ENCODE measurements around the gene ARID3C. TPM values are rescaled to one million over a fixed set of nuclear protein-coding genes. Genes with fewer than 3 reads are reported as not detected.

ARID3C gene
- polyA plus RNA-seq, 1 of the 3 experiments (the other 2 are of a cell fraction) = 0.08 TPM

- DNase-seq = no peak
- TF ChIP-seq RAD21 (IDR thresholded peaks at IDR 0.05; ENCODE audit: low read length) = no peak
- no peak for TF ChIP-seq NRF1 (IDR thresholded peaks at IDR 0.05; ENCODE audit: low read depth, low read length)
- TF ChIP-seq, protein P1, sequence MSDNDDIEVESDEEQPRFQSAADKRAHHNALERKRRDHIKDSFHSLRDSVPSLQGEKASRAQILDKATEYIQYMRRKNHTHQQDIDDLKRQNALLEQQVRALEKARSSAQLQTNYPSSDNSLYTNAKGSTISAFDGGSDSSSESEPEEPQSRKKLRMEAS (IDR thresholded peaks at IDR 0.05; ENCODE audit: low read depth) = no peak
- TF ChIP-seq, protein P2, sequence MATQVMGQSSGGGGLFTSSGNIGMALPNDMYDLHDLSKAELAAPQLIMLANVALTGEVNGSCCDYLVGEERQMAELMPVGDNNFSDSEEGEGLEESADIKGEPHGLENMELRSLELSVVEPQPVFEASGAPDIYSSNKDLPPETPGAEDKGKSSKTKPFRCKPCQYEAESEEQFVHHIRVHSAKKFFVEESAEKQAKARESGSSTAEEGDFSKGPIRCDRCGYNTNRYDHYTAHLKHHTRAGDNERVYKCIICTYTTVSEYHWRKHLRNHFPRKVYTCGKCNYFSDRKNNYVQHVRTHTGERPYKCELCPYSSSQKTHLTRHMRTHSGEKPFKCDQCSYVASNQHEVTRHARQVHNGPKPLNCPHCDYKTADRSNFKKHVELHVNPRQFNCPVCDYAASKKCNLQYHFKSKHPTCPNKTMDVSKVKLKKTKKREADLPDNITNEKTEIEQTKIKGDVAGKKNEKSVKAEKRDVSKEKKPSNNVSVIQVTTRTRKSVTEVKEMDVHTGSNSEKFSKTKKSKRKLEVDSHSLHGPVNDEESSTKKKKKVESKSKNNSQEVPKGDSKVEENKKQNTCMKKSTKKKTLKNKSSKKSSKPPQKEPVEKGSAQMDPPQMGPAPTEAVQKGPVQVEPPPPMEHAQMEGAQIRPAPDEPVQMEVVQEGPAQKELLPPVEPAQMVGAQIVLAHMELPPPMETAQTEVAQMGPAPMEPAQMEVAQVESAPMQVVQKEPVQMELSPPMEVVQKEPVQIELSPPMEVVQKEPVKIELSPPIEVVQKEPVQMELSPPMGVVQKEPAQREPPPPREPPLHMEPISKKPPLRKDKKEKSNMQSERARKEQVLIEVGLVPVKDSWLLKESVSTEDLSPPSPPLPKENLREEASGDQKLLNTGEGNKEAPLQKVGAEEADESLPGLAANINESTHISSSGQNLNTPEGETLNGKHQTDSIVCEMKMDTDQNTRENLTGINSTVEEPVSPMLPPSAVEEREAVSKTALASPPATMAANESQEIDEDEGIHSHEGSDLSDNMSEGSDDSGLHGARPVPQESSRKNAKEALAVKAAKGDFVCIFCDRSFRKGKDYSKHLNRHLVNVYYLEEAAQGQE (IDR thresholded peaks at IDR 0.05; ENCODE audit: low read depth, low read length) = no peak
- no peak for TF ChIP-seq POLR2AphosphoS5 (IDR thresholded peaks at IDR 0.05; ENCODE audit: low read depth, low read length)
- no peak for TF ChIP-seq CHD2 (IDR thresholded peaks at IDR 0.05; ENCODE audit: low read length, partially characterized antibody)
- no peak for TF ChIP-seq CTCF (IDR thresholded peaks at IDR 0.05)
- no peak for TF ChIP-seq MEF2A (IDR thresholded peaks at IDR 0.05; ENCODE audit: borderline replicate concordance, low read depth)
- TF ChIP-seq FOSL2 (IDR thresholded peaks at IDR 0.05; ENCODE audit: borderline replicate concordance, low read depth) = no peak
- no peak for TF ChIP-seq EZH2phosphoT487 (IDR thresholded peaks at IDR 0.05; ENCODE audit: borderline replicate concordance, low read depth)
- TF ChIP-seq FOXJ3 (CRISPR knock-in tag; IDR thresholded peaks at IDR 0.05) = no peak
- TF ChIP-seq, protein P3, sequence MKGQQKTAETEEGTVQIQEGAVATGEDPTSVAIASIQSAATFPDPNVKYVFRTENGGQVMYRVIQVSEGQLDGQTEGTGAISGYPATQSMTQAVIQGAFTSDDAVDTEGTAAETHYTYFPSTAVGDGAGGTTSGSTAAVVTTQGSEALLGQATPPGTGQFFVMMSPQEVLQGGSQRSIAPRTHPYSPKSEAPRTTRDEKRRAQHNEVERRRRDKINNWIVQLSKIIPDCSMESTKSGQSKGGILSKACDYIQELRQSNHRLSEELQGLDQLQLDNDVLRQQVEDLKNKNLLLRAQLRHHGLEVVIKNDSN (IDR thresholded peaks at IDR 0.05; ENCODE audit: borderline replicate concordance, low read depth) = no peak
- TF ChIP-seq SIN3A (IDR thresholded peaks at IDR 0.05; ENCODE audit: borderline replicate concordance, low read depth, low read length) = no peak
- TF ChIP-seq TEAD4 (IDR thresholded peaks at IDR 0.05; ENCODE audit: borderline replicate concordance, insufficient read depth) = no peak
- no peak for TF ChIP-seq RFX5 (IDR thresholded peaks at IDR 0.05; ENCODE audit: low read length)
- no peak for TF ChIP-seq ELF1 (IDR thresholded peaks at IDR 0.05)
- no peak for TF ChIP-seq YY1 (IDR thresholded peaks at IDR 0.05; ENCODE audit: low read depth)
- TF ChIP-seq, protein P4, sequence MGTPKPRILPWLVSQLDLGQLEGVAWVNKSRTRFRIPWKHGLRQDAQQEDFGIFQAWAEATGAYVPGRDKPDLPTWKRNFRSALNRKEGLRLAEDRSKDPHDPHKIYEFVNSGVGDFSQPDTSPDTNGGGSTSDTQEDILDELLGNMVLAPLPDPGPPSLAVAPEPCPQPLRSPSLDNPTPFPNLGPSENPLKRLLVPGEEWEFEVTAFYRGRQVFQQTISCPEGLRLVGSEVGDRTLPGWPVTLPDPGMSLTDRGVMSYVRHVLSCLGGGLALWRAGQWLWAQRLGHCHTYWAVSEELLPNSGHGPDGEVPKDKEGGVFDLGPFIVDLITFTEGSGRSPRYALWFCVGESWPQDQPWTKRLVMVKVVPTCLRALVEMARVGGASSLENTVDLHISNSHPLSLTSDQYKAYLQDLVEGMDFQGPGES (IDR thresholded peaks at IDR 0.05; ENCODE audit: low read depth, low read length) = no peak
- Histone ChIP-seq H4K20me1 (ENCODE audit: insufficient read depth) (no peaks in the 10 kb centered on the region), H3K36me3 (replicated peaks in 1 of 2; ENCODE audit: control insufficient read depth in 1 of 2, insufficient read depth in 2 of 2, low read length in 1 of 2) (no peaks in the 10 kb centered on the region), H3F3A (replicated peaks; ENCODE audit: insufficient read depth) (no peaks in the 10 kb centered on the region), H3K9ac (no peak overlapping the region), H2AFZ (ENCODE audit: low read depth) (no peak overlapping the region), H3K4me3 (ENCODE audit: low read depth in 2 of 2, low read length in 1 of 2) (no peak overlapping the region), H3K9me3 (no peaks in the 10 kb centered on the region), H3K27me3 (ENCODE audit: insufficient read depth) (no peaks in the 10 kb centered on the region), H3K4me1 (ENCODE audit: control insufficient read depth in 1 of 2, insufficient read depth in 2 of 2, low read depth in 1 of 2, low read length in 1 of 2) (peaks cover 0 to 14% of the 10 kb centered on the region in 2 experiments; a peak in 1 of 4 replicates), H3K4me2 (no peak overlapping the region), H3K79me2 (ENCODE audit: insufficient read depth) (peaks cover 10% of the 10 kb centered on the region; the same call in 1 of the 2 replicates), H3K27ac (ENCODE audit: low read depth in 2 of 2, low read length in 1 of 2) (no peak overlapping the region), H3K9me2 (no peaks in the 10 kb centered on the region)
- ChIA-PET CTCF (interaction anchor here (1.3 to 7.9 kb wide), 8 partner anchors 14 to 203 kb away, joined by 3 to 112 read pairs (median 36); partner anchors contain the start of gene SIGMAR1), POLR2A (no interaction called here)
- 54% methylated on average over 2 of the region's 2 CpGs for WGBS (ENCODE audit: low lambda C conversion rate)
Observed at GRCh38 chr9:34607331-34607730, 21.5 kb downstream of the ARID3C start.
